Transverse colon (tissue), 3 donors: Measurements from ENCODE around the gene CEP192.

ENCODE experiments used
- CTCF ChIP-seq, 5 experiments: fragments of 200-600 bp in 3 of 5; fragments of 450-650 bp in 2 of 5; sonication (generic) in 3 of 5; IDR thresholded peaks; 1 replicate in 2 of 5; 2 replicates in 3 of 5; pipeline ENCODE4 v1.5.1; 2016 to 2017; ENCODE audit warnings: antibody characterized with exemption in 5 of 5, inconsistent platforms in 3 of 5, mild to moderate bottlenecking in 2 of 5, moderate library complexity in 1 of 5
- POLR2A ChIP-seq: fragments of 450-650 bp; IDR thresholded peaks from one replicate; pipeline ENCODE4 v1.6.1; 2016; ENCODE audit warnings: antibody characterized with exemption, mild to moderate bottlenecking, moderate library complexity

GRCh38 chr18:12990967-12991820 lies at the start of gene CEP192:
- TF ChIP-seq CTCF (IDR thresholded peaks at IDR 0.05) (peak in 1 of 5 experiments; percentile 31), POLR2A (peak; percentile 91)
